CD14-positive monocyte (primary cell): ENCODE data around the gene TMEM51. TPM values are rescaled to one million over a fixed set of nuclear protein-coding genes. Genes with fewer than 3 reads are reported as not detected.

Experiments used
- DNase-seq, 3 donors: peaks; one replicate each; pipeline ENCODE4 v3.0.0-alpha.2; 2011 to 2022
- H2AFZ ChIP-seq: 2 replicates; pipeline ENCODE4 v1.6.0; 2012; ENCODE audit warnings: mild to moderate bottlenecking, low read depth, low read length, inconsistent platforms; ENCODE audit not compliant: insufficient read depth, poor library complexity, severe bottlenecking
- H3K27ac ChIP-seq, 2 donors: 1 replicate in 1 of 2; 2 replicates in 1 of 2; pipeline ENCODE4 v1.5.1; 2012 to 2013; ENCODE audit warnings: low read length in 2 of 2, control low read depth in 1 of 2, inconsistent platforms in 1 of 2, low read depth in 1 of 2, mild to moderate bottlenecking in 1 of 2
- H3K27me3 ChIP-seq, 2 donors: one replicate each; pipeline versions ENCODE4 v1.6.0 to v1.6.1; 2011 to 2013; ENCODE audit warnings: low read length in 2 of 2; ENCODE audit not compliant: control insufficient read depth in 2 of 2, insufficient read depth in 2 of 2
- H3K36me3 ChIP-seq, 2 donors: replicated peaks in 1 of 2; 1 replicate in 1 of 2; 2 replicates in 1 of 2; pipeline versions ENCODE4 v1.5.1 to v1.6.1; 2012 to 2013; ENCODE audit warnings: low read length in 2 of 2, control low read depth in 1 of 2, inconsistent platforms in 1 of 2, mild to moderate bottlenecking in 1 of 2; ENCODE audit not compliant: insufficient read depth in 2 of 2, control insufficient read depth in 1 of 2
- H3K4me1 ChIP-seq, 2 donors: 1 replicate in 1 of 2; 2 replicates in 1 of 2; pipeline versions ENCODE4 v1.5.1 to v1.6.1; 2012 to 2013; ENCODE audit warnings: low read length in 2 of 2, control low read depth in 1 of 2, inconsistent platforms in 1 of 2, mild to moderate bottlenecking in 1 of 2, moderate library complexity in 1 of 2; ENCODE audit not compliant: insufficient read depth in 2 of 2, control insufficient read depth in 1 of 2
- H3K4me2 ChIP-seq: replicated peaks from 2 replicates; pipeline ENCODE3; 2012; ENCODE audit warnings: low read length, moderate library complexity, mild to moderate bottlenecking; ENCODE audit not compliant: poor library complexity, severe bottlenecking; ENCODE audit errors: extremely low read depth
- H3K4me3 ChIP-seq, 3 experiments: fragments of 200-600 bp in 1 of 3; sonication (generic) in 1 of 3; replicated peaks in 1 of 3; 1 replicate in 2 of 3; 2 replicates in 1 of 3; pipeline ENCODE4 v1.5.1; 2011 to 2013; ENCODE audit warnings: low read length in 3 of 3, mild to moderate bottlenecking in 3 of 3, control low read depth in 2 of 3, low read depth in 2 of 3, inconsistent platforms in 1 of 3, moderate library complexity in 1 of 3
- H3K79me2 ChIP-seq: 2 replicates; pipeline ENCODE4 v1.6.0; 2012; ENCODE audit warnings: mild to moderate bottlenecking, control low read depth, inconsistent platforms, low read length, moderate library complexity; ENCODE audit not compliant: insufficient read depth
- H3K9ac ChIP-seq: 2 replicates; pipeline ENCODE4 v1.6.0; 2017; ENCODE audit warnings: low read length, mild to moderate bottlenecking; ENCODE audit not compliant: insufficient read depth, poor library complexity, severe bottlenecking
- H3K9me3 ChIP-seq, 2 donors: replicated peaks in 1 of 2; 1 replicate in 1 of 2; 2 replicates in 1 of 2; pipeline versions ENCODE4 v1.5.1 to v1.6.1; 2012 to 2013; ENCODE audit warnings: low read length in 2 of 2, control low read depth in 1 of 2; ENCODE audit not compliant: control insufficient read depth in 1 of 2, insufficient read depth in 1 of 2
- H4K20me1 ChIP-seq: 2 replicates; pipeline ENCODE4 v1.6.0; 2012; ENCODE audit warnings: mild to moderate bottlenecking, low read length, control low read depth, moderate library complexity; ENCODE audit not compliant: insufficient read depth
- H3K27ac Mint-ChIP-seq, 7 donors: one replicate each; pipeline ENCODE4 v1.8.0; 2020; ENCODE audit warnings: mild to moderate bottlenecking in 7 of 7, mixed read lengths in 7 of 7, moderate library complexity in 6 of 7, inconsistent platforms in 2 of 7
- H3K27me3 Mint-ChIP-seq, 3 donors: one replicate each; pipeline ENCODE4 v1.8.0; 2021 to 2022; ENCODE audit warnings: low read depth in 3 of 3, mild to moderate bottlenecking in 3 of 3, mixed read lengths in 3 of 3, moderate library complexity in 3 of 3, inconsistent platforms in 1 of 3
- H3K36me3 Mint-ChIP-seq, 2 donors: one replicate each; pipeline ENCODE4 v1.8.0; 2020; ENCODE audit warnings: mixed read lengths in 2 of 2, inconsistent platforms in 1 of 2, mild to moderate bottlenecking in 1 of 2
- H3K4me1 Mint-ChIP-seq: one replicate; pipeline ENCODE4 v1.8.0; 2020; ENCODE audit warnings: mild to moderate bottlenecking, mixed read lengths
- H3K4me3 Mint-ChIP-seq, 2 donors: one replicate each; pipeline ENCODE4 v1.8.0; 2020; ENCODE audit warnings: mild to moderate bottlenecking in 2 of 2, mixed read lengths in 2 of 2, moderate library complexity in 1 of 2
- H3K9me3 Mint-ChIP-seq, 7 donors: one replicate each; pipeline ENCODE4 v1.8.0; 2020 to 2022; ENCODE audit warnings: mixed read lengths in 7 of 7, mild to moderate bottlenecking in 6 of 7, moderate library complexity in 6 of 7, inconsistent platforms in 2 of 7
- WGBS: methylation state at CpG from one replicate; pipeline ENCODE4 v1.1.5; 2013; ENCODE audit warnings: missing lambda C conversion rate; ENCODE audit not compliant: insufficient coverage; 5-methylcytosine and 5-hydroxymethylcytosine counted together
- intact Hi-C, 2 donors: fragments of 100-400 bp; cut with micrococcal nuclease; formaldehyde crosslinking; loops; one replicate each; pipeline versions ENCODE4 v1.15.0 to v1.15.1; 2023
- polyA plus RNA-seq, 3 donors: library from polyadenylated mRNA; depleted of rRNA in 1 of 3; unstranded in 2 of 3; stranded (reverse) in 1 of 3; fragments of 300-500 nt in 2 of 3; fragments of >200 nt in 1 of 3; fragmentation: Illumina TruSeq in 2 of 3; gene quantifications; 1 replicate in 2 of 3; 2 replicates in 1 of 3; pipeline ENCODE4 v1.2.3, GENCODE V29; 2012 to 2021
- TF ChIP-seq, protein P1 (sequence below): fragments of 200-600 bp; IDR thresholded peaks from one replicate; pipeline ENCODE4 v1.8.0; 2022; ENCODE audit warnings: antibody characterized with exemption, mild to moderate bottlenecking

Gene TMEM51
- polyA plus RNA-seq, 3 donors, result 1.2 to 2.5 (median 2.1) TPM

DNA sequence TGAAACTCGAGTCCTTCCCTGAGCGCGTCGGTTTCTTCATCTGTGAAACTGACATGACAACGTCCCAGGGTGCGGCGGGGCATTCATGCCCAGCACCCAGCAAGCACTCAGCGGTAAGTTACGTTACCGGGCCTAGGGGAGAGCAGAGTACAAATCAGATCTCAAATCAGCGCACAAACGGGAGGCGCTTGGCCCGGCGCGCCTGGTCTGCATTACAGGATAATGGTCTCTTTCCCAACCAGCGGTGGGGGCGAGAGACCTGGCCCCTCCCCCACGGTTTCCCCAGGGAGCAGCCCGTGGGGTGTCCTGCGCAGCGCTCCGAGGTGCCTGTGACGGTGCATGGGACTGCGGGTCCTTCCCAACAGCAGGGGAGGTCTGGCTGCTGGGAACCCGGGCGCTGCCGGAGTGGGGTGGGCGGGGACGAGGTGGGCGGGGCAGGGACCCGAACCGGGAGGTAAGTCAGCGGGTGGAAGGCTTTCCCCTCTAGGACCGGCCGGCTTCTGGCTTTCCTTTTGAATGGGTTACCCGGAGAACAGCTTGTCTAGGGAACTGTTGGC, 1.0 kb downstream of the TMEM51 start:
- H3K36me3 ChIP-seq, result no peaks in the 10 kb centered on the region
- no peak overlapping the region for H3K27ac ChIP-seq
- H4K20me1 ChIP-seq, result no peaks in the 10 kb centered on the region
- H3K27ac Mint-ChIP-seq, result peak overlapping the region in 1 of 7 donors; percentile 60
- peak overlapping the region; percentile 0 to 74 (median 13) for H3K4me3 ChIP-seq
- peak overlapping the region; percentile 71 to 92 for H3K4me3 Mint-ChIP-seq
- no peaks in the 10 kb centered on the region for H3K9me3 ChIP-seq
- H3K9ac ChIP-seq, result peak overlapping the region; percentile 62
- peaks cover 0 to 6% (median 3%) of the 10 kb centered on the region in 7 donors for H3K9me3 Mint-ChIP-seq
- intact Hi-C loops, result loop anchor here in 1 of 2 donors (5.0 kb wide), 1 partner anchor 118 kb away; no protein-coding TSS in a partner anchor
- no peak for DNase-seq
- H3K79me2 ChIP-seq, result no peaks in the 10 kb centered on the region
- peak overlapping the region; percentile 75 for H2AFZ ChIP-seq
- peaks cover 44 to 58% (median 47%) of the 10 kb centered on the region in 3 donors for H3K27me3 Mint-ChIP-seq
- H3K36me3 Mint-ChIP-seq, result peaks cover 3 to 9% of the 10 kb centered on the region in 2 donors
- peaks cover 42 to 45% of the 10 kb centered on the region in 2 donors for H3K4me1 ChIP-seq
- peaks cover 45% of the 10 kb centered on the region for H3K4me1 Mint-ChIP-seq
- TF ChIP-seq, protein P1, sequence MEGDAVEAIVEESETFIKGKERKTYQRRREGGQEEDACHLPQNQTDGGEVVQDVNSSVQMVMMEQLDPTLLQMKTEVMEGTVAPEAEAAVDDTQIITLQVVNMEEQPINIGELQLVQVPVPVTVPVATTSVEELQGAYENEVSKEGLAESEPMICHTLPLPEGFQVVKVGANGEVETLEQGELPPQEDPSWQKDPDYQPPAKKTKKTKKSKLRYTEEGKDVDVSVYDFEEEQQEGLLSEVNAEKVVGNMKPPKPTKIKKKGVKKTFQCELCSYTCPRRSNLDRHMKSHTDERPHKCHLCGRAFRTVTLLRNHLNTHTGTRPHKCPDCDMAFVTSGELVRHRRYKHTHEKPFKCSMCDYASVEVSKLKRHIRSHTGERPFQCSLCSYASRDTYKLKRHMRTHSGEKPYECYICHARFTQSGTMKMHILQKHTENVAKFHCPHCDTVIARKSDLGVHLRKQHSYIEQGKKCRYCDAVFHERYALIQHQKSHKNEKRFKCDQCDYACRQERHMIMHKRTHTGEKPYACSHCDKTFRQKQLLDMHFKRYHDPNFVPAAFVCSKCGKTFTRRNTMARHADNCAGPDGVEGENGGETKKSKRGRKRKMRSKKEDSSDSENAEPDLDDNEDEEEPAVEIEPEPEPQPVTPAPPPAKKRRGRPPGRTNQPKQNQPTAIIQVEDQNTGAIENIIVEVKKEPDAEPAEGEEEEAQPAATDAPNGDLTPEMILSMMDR, result no peak
- 6% methylated on average over 37 of the region's 37 CpGs for WGBS
- peaks cover 15 to 16% of the 10 kb centered on the region in 2 donors for H3K27me3 ChIP-seq
- H3K4me2 ChIP-seq, result peak overlapping the region; percentile 79

DNA sequence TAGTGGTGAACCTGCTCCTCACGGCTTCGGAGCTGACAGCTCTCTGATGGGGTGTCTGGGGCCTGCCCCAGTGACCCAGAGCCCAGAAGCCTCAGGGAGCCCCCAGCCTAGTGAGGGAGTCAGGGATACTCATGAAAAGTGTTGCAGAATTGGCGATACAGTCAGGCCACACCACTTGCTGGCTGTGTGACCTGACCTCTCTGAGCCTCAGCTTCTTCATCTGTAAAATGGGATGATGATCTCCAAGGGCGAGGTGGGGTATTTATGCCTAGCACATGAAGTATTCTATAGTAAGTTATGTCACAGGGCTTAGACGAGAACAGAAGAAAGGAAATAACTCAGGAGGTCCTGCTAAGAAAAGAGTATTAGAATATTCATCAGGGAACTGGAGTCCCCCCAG, 1.6 kb downstream of the TMEM51 start:
- Mint-ChIP-seq H3K27ac (peak overlapping the region in 1 of 7 donors; percentile 33), H3K27me3 (peaks cover 44 to 57% (median 46%) of the 10 kb centered on the region in 3 donors)
- WGBS, result 98% methylated on average over 4 of the region's 5 CpGs

More for the DNA sequence above, 1.6 kb downstream of the TMEM51 start:
- peaks cover 3 to 9% of the 10 kb centered on the region in 2 donors for H3K36me3 Mint-ChIP-seq
- Histone ChIP-seq H3K4me1 (peaks cover 42 to 45% of the 10 kb centered on the region in 2 donors), H3K4me3 (no peak overlapping the region), H3K79me2 (no peaks in the 10 kb centered on the region), H4K20me1 (no peaks in the 10 kb centered on the region), H3K9me3 (no peaks in the 10 kb centered on the region), H3K9ac (no peak overlapping the region), H2AFZ (no peak overlapping the region), H3K27me3 (peaks cover 15 to 16% of the 10 kb centered on the region in 2 donors), H3K27ac (no peak overlapping the region), H3K36me3 (no peaks in the 10 kb centered on the region), H3K4me2 (no peak overlapping the region)
- H3K4me1 Mint-ChIP-seq, result peaks cover 45% of the 10 kb centered on the region
- peaks cover 0 to 6% (median 3%) of the 10 kb centered on the region in 7 donors for H3K9me3 Mint-ChIP-seq
- TF ChIP-seq, protein P1, result no peak
- H3K4me3 Mint-ChIP-seq, result peak overlapping the region; percentile 71 to 92
- intact Hi-C loops, result no loop called here
- DNase-seq, result no peak
